GM18507 (cell line): ENCODE data around the gene INPP1.
A peak's percentile ranks its signal among the peaks of the same experiment; 100 is the strongest.
"Not testable (repeated sequence)": the region's sequence is repeated elsewhere in the genome, so short reads cannot be mapped to it uniquely, and the experiment has no call there.

Source experiments
- DNase-seq: peaks from one replicate; pipeline ENCODE4 v3.0.0; 2011; ENCODE audit warnings: low read depth; ENCODE audit not compliant: insufficient read length; ENCODE audit errors: extremely low spot score
- FAIRE-seq: peaks from 2 replicates; lab custom pipeline; 2011; peaks lifted over from hg19 to GRCh38; lab: Jason Lieb, UNC

The INPP1 gene

DNA sequence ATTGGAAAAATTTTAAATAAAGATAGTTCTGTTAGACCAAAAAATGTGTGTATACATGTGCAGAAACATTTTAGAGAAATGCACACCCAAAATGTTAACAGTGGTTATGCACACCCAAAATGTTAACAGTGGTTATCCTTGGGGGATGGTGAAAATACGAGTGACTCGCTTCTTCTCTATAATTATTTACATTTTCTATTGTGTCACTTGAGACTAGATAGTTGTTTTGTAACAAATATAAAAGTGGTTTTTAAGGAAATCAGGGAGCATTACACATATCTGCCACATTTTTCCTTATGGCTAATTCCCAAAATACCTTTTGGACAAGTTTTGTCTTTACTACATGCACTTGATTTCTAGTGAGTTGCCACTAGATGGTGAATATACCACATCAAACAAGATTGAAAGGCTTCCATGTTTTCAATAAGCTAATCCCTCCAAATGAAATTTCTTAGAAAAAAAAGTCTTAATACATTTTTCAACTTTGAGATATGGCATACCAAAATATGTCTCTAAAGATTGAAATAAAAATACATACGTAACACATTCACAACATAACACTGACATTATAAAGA lies 14.7 kb upstream of the INPP1 start:
- no peak for FAIRE-seq
- DNase-seq: no peak

DNA sequence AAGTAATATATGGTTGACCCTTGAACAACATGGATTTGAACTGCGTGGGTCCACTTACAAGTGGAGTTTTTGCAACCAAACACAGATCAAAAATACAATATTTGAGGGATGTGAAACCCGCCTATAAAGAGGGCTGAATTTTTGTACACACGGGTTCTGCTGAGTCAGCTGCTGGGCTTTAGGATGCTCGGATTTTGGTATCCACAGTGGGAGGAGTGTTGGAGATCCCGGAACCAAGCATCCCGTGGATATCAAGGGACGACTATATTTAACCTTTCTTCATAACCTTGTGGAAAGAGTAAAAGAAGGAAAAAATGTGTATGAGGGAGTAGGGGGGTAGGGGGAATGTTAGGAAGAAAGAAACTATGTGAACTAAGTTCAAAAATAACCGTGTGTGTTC lies 10.0 kb upstream of the INPP1 start:
- no peak for FAIRE-seq

DNA sequence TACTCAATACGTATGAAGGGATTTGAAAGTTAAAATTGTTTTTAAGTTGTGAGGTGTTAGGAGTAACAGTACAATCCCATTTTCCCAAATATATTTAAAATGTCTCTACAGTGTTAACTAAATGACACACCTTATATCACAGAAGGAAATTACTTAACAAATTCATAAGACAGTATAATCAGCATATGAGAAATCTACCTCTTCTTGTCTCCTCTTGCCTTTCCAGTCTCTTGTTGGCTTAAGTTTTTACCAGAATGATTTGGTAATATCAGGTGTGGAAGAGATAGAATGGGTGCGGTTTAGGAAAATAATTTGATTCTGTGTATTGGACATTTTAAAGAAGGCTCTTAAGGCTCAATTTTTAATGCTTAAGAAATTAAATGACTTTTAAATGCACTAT lies 9.5 kb upstream of the INPP1 start:
- no peak for FAIRE-seq
- DNase-seq: no peak

More for the DNA sequence above, 10.0 kb upstream of the INPP1 start:
- DNase-seq: no peak

DNA sequence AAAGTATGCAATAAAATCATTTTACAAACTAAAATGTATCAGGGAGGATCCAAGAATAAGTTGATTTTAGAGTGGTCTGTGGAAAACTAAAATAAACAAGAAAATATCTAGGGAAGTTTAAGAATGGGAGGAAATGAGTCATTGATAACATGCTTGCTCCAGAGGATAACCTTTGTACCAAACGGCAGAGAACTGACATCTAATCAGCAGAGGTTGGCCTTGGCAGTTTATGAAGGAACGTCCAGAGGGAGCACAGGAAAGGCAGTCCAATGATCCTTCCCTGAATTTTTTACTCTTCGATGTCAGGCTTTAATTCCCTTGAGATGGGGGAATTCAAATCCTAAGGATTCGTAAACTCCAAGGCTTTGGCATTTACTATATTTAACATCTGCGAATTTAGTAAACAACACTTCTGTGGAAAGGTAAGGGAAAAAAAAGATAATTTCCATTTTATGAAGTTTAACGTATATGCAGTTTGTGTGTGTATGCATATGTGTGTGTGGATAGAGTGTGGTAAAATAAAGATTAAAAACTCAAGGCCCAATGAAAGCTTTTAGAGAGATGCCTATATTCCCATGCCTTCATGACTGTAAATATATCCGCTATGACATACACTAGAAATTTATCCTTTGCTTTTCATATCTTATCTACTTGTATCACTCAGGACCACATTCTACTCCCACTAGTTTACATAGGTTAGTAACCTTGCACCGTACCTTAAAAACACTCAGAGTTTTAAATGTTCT lies 8.7 kb upstream of the INPP1 start:
- FAIRE-seq (no peak), DNase-seq (no peak)

DNA sequence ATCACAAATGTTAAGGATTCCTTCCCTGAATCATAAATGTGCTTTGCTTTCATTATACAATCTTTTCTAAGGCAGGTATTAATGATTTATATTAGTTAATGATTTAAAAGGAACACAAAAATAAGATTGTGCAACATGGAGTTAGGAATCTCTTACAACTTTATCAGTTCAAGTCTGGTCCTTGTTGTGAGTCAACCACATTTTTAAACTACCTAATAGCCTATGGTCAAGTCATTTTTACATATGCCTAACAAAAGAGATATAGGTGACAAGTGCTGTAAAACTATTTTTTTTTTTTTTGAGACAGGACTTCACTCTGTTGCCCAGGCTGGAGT lies 8.2 kb upstream of the INPP1 start:
- no peak for FAIRE-seq
- DNase-seq: no peak

DNA sequence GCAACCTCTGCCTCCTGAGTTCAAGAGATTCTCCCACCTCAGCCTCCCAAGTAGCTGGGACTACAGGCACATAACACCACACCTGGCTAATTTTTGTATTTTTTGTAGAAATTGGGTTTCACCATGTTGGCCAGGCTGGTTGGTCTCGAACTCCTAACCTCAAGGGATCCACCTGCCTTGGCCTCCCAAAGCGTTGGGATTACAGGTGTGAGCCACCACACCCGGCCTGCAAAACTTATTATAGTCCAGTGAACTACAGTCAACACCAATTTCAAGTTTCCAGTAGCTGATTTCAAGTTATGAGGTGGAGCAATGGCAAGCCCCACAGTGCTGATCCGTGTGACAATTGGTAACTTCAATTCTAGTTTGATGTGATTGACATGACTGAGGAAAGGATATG lies 7.8 kb upstream of the INPP1 start:
- not testable (repeated sequence) for FAIRE-seq, DNase-seq

DNA sequence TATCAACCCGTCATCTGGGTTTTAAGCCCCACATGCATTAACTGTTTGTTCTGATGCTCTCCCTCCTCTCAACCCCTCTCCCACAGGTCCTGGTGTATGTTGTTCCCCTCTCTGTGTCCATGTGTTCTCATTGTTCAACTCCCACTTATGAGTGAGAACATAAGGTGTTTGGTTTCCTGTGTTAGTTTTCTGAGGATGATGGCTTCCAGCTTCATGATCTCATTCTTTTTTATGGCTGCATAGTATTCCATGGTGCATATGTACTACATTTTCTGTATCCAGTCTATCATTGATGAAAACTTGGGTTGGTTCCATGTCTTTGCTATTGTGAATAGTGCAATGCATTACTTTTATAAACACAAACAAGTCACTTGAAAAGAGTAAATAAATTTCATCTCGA lies 7.0 kb upstream of the INPP1 start:
- FAIRE-seq: no peak
- DNase-seq: no peak

DNA sequence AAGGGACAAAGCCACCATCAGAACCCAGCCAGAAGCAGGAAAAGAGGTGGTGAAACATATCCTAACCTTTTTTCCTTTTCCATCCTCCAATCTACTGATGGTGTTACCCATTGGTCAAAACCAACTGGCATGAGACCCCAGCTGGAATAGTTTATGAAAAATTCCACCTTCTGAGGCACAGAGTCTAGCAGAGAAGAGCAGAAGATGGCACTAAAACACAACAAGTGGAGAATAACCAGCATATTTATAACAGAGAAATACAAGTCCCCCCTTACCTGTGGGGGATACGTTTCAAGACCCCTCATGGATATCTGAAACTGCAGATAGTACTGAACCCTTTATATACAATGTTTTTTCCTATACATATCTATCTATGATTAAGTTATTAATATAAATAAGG lies 4.9 kb upstream of the INPP1 start:
- DNase-seq: no peak
- no peak for FAIRE-seq

DNA sequence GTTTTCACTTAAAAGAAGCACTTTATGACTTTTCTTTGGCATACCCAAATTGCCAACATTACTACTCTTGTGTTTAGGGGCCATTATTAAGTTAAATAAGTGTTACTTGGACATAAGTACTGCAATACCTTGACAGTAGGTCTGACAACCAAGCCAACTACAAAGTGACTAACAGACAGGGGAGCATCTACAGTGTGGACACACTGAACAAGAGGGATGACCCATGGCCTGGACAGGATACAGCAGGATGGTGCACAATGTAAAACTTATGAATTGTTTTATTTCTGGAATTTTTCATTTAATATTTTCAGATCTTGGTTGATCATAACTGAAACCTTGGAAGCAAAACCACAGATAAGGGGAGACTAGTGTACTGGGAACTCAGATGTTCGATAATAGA lies 4.0 kb upstream of the INPP1 start:
- FAIRE-seq: no peak

DNA sequence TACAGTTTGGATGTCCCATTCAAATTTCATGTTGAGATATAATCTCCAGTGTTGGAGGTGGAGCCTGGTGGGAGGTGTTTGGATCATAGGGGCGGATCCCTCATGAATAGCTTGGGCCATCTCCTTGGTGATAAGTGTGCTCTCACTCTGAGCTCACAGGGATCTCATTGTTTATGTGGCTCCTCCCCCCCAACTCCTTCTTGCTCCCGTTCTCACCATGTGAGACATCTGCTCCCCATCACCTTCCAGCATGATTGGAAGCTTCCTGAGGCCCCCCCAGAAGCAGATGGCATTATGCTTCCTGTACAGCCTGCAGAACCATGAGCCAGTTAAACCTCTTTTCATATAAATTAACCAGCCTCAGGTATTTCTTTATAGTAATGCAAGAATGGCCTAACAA lies 3.0 kb upstream of the INPP1 start:
- no peak for DNase-seq
- no peak for FAIRE-seq

More for the DNA sequence above, 4.0 kb upstream of the INPP1 start:
- no peak for DNase-seq

DNA sequence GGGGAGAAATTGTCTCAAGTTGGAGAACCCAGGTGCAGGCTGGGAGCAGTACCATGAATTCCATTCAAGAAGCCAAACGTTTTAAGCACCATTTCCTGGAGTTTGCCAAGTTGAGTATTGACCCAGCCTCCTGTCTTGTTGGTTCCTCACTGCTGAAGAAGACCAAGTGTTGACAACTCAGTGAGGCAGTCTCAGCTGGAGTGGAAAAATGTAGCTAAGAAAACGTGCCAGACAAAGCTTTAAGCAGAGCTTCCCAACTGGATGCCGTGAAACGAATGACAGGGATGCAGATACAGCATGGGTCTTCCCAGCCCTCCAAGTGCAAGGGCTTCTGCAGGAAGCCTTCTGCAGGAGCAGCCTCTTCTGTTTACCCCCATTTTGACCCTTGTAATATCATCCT lies 778 bp upstream of the INPP1 start:
- DNase-seq (no peak), FAIRE-seq (no peak)

DNA sequence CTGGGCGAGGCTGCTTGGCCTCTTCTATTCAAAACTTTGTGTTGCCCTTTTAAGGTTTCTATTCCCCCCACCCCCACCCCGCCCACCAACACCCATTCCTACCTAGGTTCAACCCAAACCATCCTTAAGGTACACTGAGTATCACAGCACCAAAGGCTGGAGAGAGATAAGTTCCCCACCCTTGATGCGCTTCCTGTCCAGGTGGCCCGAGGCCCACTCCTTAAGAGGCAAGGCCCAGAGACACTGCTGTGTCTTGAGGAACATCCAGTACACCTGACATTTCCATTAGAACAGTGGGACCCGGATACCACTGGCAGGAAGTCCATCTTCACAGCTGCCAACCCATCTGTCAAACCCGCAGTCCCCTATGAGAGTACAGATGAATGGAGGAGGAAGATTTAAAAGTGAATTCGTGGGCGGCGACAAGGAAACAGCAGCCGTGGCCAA lies 277 bp upstream of the INPP1 start:
- peak; percentile 64 for FAIRE-seq
- DNase-seq: no peak

DNA sequence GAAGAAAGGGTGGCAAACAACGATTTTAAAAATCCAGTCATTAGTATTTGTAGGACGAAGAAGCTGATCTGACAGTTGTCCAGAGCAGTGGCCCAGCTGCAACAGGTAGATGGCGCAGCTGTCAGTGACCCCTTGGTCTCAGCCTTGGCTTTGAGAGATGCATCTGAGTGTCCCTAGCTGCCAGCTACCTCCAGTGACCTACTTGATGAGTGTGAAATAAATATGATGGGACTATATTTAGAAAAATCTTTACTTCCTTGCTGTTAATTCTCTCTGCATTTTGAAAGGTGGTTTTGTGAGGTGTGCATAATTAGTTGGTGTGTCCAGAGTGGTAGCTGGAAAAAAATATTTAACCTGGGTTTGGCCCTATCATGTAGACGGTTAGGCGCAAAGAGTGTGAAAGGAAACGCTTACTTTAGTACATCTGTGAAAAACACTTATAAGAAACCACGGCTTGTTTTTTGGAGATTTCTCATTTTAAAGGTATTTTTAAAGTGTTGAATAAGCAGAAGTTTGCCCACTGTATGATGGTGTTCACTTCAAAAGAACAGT lies 963 bp downstream of the INPP1 start:
- DNase-seq (no peak), FAIRE-seq (peak; percentile 82)

DNA sequence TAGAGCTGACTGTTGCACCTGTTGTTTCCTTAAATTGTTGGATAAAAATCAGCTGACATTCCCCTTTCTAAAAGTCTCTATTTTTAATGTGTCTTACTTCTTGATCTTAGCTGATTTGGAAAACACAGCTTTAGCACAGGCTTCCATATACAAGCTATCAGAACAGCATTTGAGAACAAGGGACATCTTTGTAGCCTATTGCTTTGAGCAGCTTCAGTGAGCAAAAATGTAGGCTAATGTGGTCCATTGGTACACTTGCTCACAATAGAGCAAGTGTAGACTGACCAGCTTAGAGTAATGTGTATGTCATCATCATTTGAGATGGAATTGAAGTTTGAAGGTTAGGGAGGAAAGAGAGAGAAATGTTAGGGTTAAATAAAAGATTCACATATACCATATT lies 7.0 kb downstream of the INPP1 start:
- FAIRE-seq (no peak), DNase-seq (no peak)

DNA sequence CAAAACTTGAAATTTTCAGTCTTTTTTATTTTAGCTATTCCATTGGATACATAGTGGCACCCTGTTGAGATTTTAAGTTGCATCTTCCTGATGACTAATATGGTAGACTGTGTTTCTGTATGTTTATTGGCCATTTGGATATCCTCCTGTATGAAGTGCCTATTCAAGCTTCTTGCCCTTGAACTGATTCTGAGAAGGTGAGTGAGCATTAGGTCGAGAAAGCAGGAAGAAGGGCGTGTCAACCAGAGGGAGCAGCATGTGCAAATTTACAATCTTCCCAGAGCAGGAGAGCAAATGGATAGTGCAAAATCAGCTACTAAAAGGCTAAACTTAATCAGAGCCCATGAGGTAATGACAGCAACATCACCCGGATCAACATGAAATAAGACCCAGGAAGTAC lies 8.6 kb downstream of the INPP1 start:
- no peak for FAIRE-seq
- DNase-seq: no peak

DNA sequence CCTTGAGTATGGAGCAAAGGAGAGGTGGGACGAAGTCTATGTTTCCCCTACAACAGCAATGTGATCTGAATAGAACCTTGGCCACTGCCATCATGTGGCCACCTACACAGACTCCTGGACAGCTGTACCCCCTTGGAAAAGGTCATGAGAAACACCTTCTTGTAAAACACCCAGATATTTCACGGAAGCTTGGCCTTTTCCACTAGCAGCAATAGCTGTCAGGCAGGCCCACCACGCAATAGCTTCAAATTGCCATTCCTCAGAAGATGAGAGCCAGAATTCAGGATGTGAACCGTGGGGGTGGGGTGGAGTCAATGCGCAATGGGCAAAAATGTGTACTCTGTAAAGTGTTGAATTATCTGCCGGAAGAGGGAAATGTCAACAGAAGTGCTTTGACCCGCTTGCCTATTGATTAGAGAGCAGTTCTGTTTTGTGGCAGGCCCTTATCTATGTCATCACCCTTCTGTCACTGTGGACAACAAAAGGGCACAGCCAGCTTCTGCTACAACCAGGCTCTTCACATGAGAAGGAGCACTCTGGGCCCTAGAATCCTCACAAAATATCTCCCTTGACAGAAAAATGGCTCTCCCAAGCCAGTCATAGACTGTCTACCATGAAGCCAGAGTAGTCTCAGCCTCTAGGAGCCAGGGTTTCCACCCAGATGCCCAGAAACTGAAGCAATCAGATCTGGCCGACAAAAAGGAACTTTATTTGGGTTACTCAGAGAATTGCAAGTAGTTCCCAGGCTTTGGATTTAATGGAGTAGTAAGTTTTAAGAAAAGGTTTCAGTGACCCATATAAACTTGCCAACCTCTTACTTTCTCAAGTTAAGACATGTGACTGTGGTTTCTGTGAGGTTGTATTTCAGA lies 9.5 kb downstream of the INPP1 start:
- DNase-seq (no peak), FAIRE-seq (no peak)

DNA sequence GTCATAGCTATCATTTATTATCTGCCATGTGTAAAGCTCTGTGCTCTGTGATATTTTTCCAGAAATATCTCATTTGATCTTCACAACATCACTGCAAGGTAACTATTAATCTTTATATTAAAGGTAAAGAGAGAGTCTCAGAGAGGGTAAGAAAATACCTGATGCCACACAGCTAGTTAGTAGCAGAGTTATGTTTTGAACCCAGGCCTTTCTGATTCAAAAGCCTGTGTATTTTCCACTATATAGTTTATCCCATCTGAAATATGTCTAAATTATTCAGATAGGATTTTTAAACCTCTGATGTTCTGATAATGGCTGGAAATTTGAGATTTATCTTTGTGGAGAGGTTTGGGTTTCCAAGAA lies 10.1 kb downstream of the INPP1 start:
- DNase-seq: no peak
- no peak for FAIRE-seq

DNA sequence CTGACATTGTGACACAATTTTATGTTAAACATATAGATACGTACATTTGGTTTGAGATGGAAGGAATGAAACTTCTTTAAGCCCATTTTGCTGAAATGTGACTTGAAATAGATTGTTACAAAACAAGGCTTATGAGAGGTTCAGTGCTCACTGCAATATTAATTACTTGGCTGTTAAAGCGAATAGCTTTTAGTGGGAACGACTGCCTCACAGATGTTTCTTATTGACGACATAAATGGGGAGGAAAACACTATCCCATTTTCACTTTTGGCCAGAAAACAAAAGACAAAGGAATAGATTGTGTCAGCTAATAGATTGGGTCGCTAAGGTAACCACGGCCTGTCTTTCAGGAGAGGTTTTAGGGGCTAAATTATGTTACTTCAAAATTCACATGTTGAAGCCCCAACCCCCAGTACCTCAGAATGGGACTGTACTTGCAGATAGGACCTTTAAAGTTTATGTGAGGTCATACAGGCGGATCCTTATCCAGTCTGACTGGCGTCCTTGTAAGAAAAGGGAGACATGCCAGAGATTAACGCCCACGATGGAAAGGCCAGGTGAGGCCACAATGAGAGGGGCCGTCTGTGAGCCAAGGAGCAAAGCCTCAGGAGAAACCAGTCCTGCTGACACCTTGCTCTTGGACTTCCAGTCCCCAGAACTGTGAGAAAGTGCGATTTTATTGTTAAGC lies 10.8 kb downstream of the INPP1 start:
- no peak for FAIRE-seq
- DNase-seq: no peak

DNA sequence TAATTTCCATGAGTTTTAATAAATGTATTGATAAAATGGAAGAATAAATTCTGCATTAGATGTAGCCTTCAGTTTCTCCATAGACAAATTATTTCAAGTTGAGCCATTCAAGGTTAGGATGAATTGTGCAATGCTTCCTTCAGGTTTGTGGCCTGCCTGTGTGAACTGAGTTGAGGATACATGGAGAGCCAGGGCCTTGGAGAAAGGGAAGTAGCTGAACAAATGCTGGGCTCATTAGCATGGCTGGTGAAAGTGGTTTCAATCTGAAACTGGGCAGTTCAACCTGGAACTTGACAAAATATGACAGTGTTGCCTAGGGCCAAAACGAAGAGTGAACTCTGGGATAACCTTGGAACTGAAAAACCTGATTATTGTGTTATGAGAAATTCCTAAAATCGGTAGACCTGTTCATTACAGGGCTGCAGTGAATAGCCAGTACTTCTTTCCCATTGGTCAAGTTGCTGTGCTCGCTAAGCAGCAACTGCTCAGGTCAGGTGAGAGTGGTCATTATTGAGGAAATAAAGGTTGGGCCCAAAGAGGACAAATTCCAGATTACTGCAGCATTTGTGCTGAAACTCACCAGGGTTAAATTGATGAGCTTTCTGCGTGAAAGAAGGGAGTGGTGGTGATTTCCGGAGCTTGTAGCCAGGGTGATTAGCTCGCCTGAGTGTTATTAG lies 12.7 kb downstream of the INPP1 start:
- no peak for FAIRE-seq
- no peak for DNase-seq
